HEK293 (cell line): ENCODE results near the gene KPNA1.

Experiments
- AEBP2 ChIP-seq: fragments of 450-650 bp; formaldehyde crosslinking; IDR thresholded peaks from 2 replicates; pipeline ENCODE4 v1.5.1; 2016; ENCODE audit warnings: missing biosample characterization, missing genetic modification characterization, borderline replicate concordance
- CTCF ChIP-seq: fragments of 450-650 bp; formaldehyde crosslinking; IDR thresholded peaks from 2 replicates; pipeline ENCODE4 v1.5.1; 2016; ENCODE audit warnings: missing biosample characterization, missing genetic modification characterization
- GLI2 ChIP-seq: fragments of 450-650 bp; formaldehyde crosslinking; IDR thresholded peaks from 2 replicates; pipeline ENCODE4; 2017; ENCODE audit warnings: missing biosample characterization, missing genetic modification characterization, low read depth, borderline replicate concordance
- OSR2 ChIP-seq: fragments of 450-650 bp; formaldehyde crosslinking; IDR thresholded peaks from 2 replicates; pipeline ENCODE4 v1.5.1; 2016; ENCODE audit warnings: missing biosample characterization, missing genetic modification characterization
- PBX3 ChIP-seq: sonication (generic); formaldehyde crosslinking; IDR thresholded peaks from 2 replicates; pipeline ENCODE4 v1.8.1; 2022; ENCODE audit warnings: mild to moderate bottlenecking, moderate library complexity, missing genetic modification reagents
- PRDM2 ChIP-seq: fragments of 450-650 bp; formaldehyde crosslinking; IDR thresholded peaks from 2 replicates; pipeline ENCODE4 v1.5.1; 2016; ENCODE audit warnings: missing biosample characterization, missing genetic modification characterization, borderline replicate concordance
- SP2 ChIP-seq: fragments of 450-650 bp; formaldehyde crosslinking; IDR thresholded peaks from 2 replicates; pipeline ENCODE4 v1.5.1; 2016; ENCODE audit warnings: missing biosample characterization, missing genetic modification characterization
- TRIM28 ChIP-seq: IDR thresholded peaks from 2 replicates; pipeline ENCODE4 v1.6.1; 2011; ENCODE audit warnings: low read length, control low read depth, borderline replicate concordance
- ZBTB21 ChIP-seq: fragments of 450-650 bp; formaldehyde crosslinking; IDR thresholded peaks from 2 replicates; pipeline ENCODE4 v1.5.1; 2017; ENCODE audit warnings: missing biosample characterization, missing genetic modification characterization
- ZBTB6 ChIP-seq: fragments of 450-650 bp; formaldehyde crosslinking; IDR thresholded peaks from 2 replicates; pipeline ENCODE4 v1.5.1; 2017; ENCODE audit warnings: missing biosample characterization, missing genetic modification characterization
- ZEB2 ChIP-seq: fragments of 450-650 bp; formaldehyde crosslinking; IDR thresholded peaks from 2 replicates; pipeline ENCODE4 v1.5.1; 2016; ENCODE audit warnings: missing biosample characterization, missing genetic modification characterization
- ZNF132 ChIP-seq: fragments of 450-650 bp; formaldehyde crosslinking; IDR thresholded peaks from 2 replicates; pipeline ENCODE4 v1.5.1; 2017; ENCODE audit warnings: missing biosample characterization, missing genetic modification characterization, borderline replicate concordance
- ZNF223 ChIP-seq: fragments of 450-650 bp; formaldehyde crosslinking; IDR thresholded peaks from 2 replicates; pipeline ENCODE4 v1.5.1; 2016; ENCODE audit warnings: missing biosample characterization, missing genetic modification characterization
- ZNF280C ChIP-seq: fragments of 450-650 bp; formaldehyde crosslinking; IDR thresholded peaks from 2 replicates; pipeline ENCODE4 v1.5.1; 2016; ENCODE audit warnings: missing biosample characterization, missing genetic modification characterization
- ZNF311 ChIP-seq: fragments of 450-650 bp; formaldehyde crosslinking; IDR thresholded peaks from 2 replicates; pipeline ENCODE4 v1.5.1; 2017; ENCODE audit warnings: missing biosample characterization, missing genetic modification characterization, borderline replicate concordance
- ZNF350 ChIP-seq: fragments of 450-650 bp; formaldehyde crosslinking; IDR thresholded peaks from 2 replicates; pipeline ENCODE4 v1.5.0; 2017; ENCODE audit warnings: missing biosample characterization, mild to moderate bottlenecking, missing genetic modification characterization
- ZNF354C ChIP-seq: fragments of 450-650 bp; formaldehyde crosslinking; IDR thresholded peaks from 2 replicates; pipeline ENCODE4 v1.5.1; 2016; ENCODE audit warnings: missing biosample characterization, missing genetic modification characterization, low read depth, borderline replicate concordance
- ZNF555 ChIP-seq: fragments of 450-650 bp; formaldehyde crosslinking; conservative IDR thresholded peaks from 2 replicates; pipeline ENCODE4 v1.5.1; 2017; ENCODE audit warnings: missing biosample characterization, mild to moderate bottlenecking, missing genetic modification characterization, inconsistent platforms
- ZNF560 ChIP-seq: fragments of 450-650 bp; formaldehyde crosslinking; IDR thresholded peaks from 2 replicates; pipeline ENCODE4 v1.5.1; 2017; ENCODE audit warnings: missing biosample characterization, missing genetic modification characterization, borderline replicate concordance
- ZNF664 ChIP-seq: fragments of 450-650 bp; formaldehyde crosslinking; IDR thresholded peaks from 2 replicates; pipeline ENCODE4 v1.5.1; 2016; ENCODE audit warnings: missing biosample characterization, missing genetic modification characterization
- ZNF670 ChIP-seq: fragments of 450-650 bp; formaldehyde crosslinking; IDR thresholded peaks from 2 replicates; pipeline ENCODE4 v1.5.1; 2016; ENCODE audit warnings: missing biosample characterization, missing genetic modification characterization, low read depth
- ZSCAN18 ChIP-seq: fragments of 450-650 bp; formaldehyde crosslinking; IDR thresholded peaks from 2 replicates; pipeline ENCODE4 v1.5.1; 2016; ENCODE audit warnings: missing biosample characterization, missing genetic modification characterization
- ZSCAN30 ChIP-seq: fragments of 450-650 bp; IDR thresholded peaks from 2 replicates; pipeline ENCODE4 v1.5.1; 2018; ENCODE audit warnings: missing biosample characterization, mild to moderate bottlenecking, missing genetic modification characterization, moderate library complexity

KPNA1 gene

GRCh38 chr3:122513386-122514122, 1.2 kb downstream of the KPNA1 start (continued):
- TF ChIP-seq ZNF350 (tag by site-specific recombination) (no peak), ZBTB21 (tag by site-specific recombination) (no peak), GLI2 (no peak), PBX3 (CRISPR knock-in tag) (no peak), ZNF560 (tag by site-specific recombination) (no peak), ZNF664 (no peak), ZNF132 (tag by site-specific recombination) (no peak), ZNF223 (no peak), SP2 (no peak; the same call in 1 of the 2 replicates), ZNF354C (tag by site-specific recombination) (no peak), AEBP2 (tag by site-specific recombination) (no peak), ZNF311 (tag by site-specific recombination) (no peak), ZNF280C (tag by site-specific recombination) (no peak), TRIM28 (no peak), OSR2 (tag by site-specific recombination) (no peak), PRDM2 (no peak), ZSCAN18 (tag by site-specific recombination) (no peak), ZNF555 (no peak), ZNF670 (tag by site-specific recombination) (no peak), ZSCAN30 (tag by site-specific recombination) (no peak), ZEB2 (peak; percentile 12; the same call in 1 of the 2 replicates), CTCF (tag by site-specific recombination) (no peak), ZBTB6 (tag by site-specific recombination) (no peak)
